Measurements from ENCODE around the gene DENND10.

The DENND10 gene

DNA sequence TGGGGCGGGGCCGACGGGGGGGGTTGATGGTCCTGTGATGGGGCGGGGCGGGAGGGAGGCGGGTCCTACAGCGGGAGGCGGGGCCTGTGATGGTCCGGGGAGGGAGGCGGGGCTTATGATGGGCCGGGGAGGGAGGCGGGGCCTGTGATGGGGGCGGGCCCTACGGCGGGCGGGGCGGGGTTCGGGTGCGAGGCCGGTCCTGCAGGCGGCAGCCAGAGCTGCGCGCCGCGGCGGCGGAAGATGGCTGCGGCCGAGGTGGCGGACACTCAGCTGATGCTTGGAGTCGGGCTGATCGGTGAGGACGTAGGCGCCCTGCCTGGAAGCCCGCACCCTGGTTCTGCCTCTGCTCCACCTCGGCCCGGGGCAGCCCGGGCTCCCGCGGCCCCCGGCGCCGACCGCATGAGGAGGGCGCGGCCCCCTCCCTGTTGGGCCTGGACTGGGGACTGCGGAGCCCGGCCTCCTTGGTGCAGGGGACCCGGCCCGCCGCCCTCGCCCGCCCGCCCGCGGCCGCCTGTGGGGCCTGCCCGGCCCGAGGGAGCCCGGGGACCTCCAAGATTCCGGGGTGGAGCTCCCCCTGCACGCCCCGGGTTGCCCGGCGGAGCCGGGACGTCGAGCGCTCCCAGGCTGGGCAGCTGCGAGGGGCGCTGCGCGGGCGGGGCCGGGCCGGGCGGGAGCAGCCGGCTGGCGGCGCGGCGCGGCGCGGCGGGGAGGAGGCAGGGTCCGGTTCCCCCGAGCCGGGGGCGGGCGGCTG, at the start of gene DENND10:
TSS of gene DENND10 (plus strand) at position 211 of the 751 bp plus-strand sequence. CDS start at position 241, 30 bp downstream.
- in situ Hi-C loops (cut with MboI; ENCODE audit: low pct_unique_long_range_greater_than_20kb, low sequenced_read_pairs, unreplicated experiment) = no loop called here
- no peak for TF ChIP-seq CTCF (IDR thresholded peaks at IDR 0.05; ENCODE audit: extremely low read depth, insufficient read depth, missing control alignments)
- DNase-seq (ENCODE audit: low spot score) = peak; percentile 97

DNA sequence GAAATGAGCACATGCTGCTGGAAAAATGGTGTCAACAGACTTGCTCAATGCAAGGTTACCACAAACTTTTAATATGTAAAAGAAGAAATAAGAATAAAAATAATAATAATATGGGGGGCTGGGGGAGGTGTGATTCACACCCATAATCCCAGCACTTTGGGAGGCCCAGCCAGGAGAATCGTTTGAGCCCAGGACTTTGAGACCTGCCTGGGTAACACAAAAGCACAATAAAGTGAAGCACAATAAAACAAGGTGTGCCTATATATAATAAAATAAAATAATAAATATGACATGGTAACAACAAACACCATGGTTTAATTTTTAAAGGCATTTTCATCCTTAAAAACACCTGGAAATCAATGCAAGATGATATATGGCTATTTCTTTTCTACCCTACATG, 48.4 kb upstream of the DENND10 start:
- TF ChIP-seq CTCF (IDR thresholded peaks at IDR 0.05; ENCODE audit: extremely low read depth, insufficient read depth, missing control alignments) = no peak
- in situ Hi-C loops (cut with MboI; ENCODE audit: low pct_unique_long_range_greater_than_20kb, low sequenced_read_pairs, unreplicated experiment) = no loop called here

GRCh38 chr10:119058010-119058409, 45.9 kb upstream of the DENND10 start:
- in situ Hi-C loops (cut with MboI; ENCODE audit: low pct_unique_long_range_greater_than_20kb, low sequenced_read_pairs, unreplicated experiment) = no loop called here
- no peak for TF ChIP-seq CTCF (IDR thresholded peaks at IDR 0.05; ENCODE audit: extremely low read depth, insufficient read depth, missing control alignments)
- no peak for DNase-seq (ENCODE audit: low spot score)

More for the DNA sequence above, 48.4 kb upstream of the DENND10 start:
- no peak for DNase-seq (ENCODE audit: low spot score)

DNA sequence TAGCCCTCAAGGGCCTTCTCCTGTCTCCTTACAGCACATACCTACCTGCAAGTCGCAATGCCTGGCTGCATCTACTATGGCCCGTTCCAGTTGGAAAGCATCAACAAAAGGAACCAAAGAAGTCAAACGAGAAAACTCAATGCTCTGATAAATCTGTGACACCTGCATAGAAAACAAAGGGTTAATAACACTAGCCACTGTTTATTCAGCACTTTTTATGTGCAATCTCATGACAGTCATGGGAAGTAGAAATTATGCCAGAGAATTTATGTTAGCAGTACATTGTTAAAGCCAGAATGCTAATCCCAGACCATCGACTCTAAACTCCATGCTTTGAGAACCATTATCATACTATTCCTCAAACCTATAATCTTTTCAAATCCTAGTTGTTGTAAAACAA, 44.4 kb upstream of the DENND10 start:
- in situ Hi-C loops (cut with MboI; ENCODE audit: low pct_unique_long_range_greater_than_20kb, low sequenced_read_pairs, unreplicated experiment) = no loop called here
- no peak for TF ChIP-seq CTCF (IDR thresholded peaks at IDR 0.05; ENCODE audit: extremely low read depth, insufficient read depth, missing control alignments)
- DNase-seq (ENCODE audit: low spot score) = no peak

DNA sequence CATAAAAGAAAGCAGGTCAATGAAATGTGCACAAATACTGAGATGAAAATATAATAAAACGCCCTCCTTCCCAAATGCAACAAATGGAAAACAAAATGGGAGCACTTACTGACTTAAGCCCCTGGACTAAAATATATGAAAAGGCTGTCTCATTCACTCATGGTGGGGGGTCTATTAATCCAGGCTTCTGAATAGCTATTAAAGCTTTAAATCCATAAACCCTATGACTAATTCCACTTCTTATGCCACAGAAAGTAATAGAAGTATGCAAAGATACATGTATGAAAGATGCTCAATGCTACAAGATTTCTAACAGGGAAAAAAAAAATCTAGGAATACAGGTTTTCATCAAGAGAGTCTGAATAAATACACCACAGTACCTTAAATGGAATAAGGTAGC, 43.8 kb upstream of the DENND10 start:
- in situ Hi-C loops (cut with MboI; ENCODE audit: low pct_unique_long_range_greater_than_20kb, low sequenced_read_pairs, unreplicated experiment) = no loop called here
- TF ChIP-seq CTCF (IDR thresholded peaks at IDR 0.05; ENCODE audit: extremely low read depth, insufficient read depth, missing control alignments) = no peak
- DNase-seq (ENCODE audit: low spot score) = no peak

GRCh38 chr10:119061352-119061751, 42.6 kb upstream of the DENND10 start:
- in situ Hi-C loops (cut with MboI; ENCODE audit: low pct_unique_long_range_greater_than_20kb, low sequenced_read_pairs, unreplicated experiment) = no loop called here
- no peak for TF ChIP-seq CTCF (IDR thresholded peaks at IDR 0.05; ENCODE audit: extremely low read depth, insufficient read depth, missing control alignments)
- no peak for DNase-seq (ENCODE audit: low spot score)

Measured in GM13977 (cell line).